ENCODE results near the gene INPP5J. TPM values are rescaled to one million over a fixed set of nuclear protein-coding genes. Genes with fewer than 3 reads are reported as not detected.

INPP5J gene
- total and polyA plus RNA-seq, 5 donors from 2014 or later: 0.47 TPM; not detected in 4

DNA sequence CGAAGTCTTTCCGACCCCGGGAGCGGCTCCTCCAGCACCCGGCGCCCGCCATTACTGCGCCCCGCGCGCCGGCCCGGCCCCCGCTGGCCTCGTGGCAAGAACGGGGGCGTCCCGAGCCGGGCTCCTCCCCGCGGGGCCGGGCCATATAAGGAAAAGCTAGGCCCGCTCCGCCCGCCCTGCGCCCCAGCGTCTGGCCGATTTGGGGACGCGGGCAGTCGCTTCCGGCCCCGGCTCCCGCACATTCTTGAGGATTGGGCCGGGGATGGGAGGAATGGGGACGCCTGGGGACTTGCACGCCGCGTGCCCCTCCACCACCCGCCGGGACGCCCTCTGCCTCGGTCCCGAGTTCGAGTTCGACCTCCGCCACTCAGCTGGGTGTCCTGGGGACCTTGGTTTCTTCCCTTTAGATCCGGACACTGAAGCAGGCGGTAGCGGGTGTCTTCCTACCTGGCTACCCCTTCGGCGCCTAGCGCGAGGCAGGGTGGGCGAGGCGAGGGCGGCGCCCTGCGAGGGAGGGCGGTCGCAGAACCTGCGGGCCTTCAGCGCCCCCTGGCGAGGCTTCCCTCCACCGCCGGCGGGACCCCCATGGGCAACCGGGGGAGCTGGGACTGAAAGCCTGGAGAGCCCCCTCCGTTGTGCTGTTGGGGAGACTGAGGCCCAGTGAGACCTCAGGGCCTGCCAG lies 37.8 kb upstream of the INPP5J start:
- H3K27me3 ChIP-seq (ENCODE audit: control insufficient read depth, insufficient read depth, low read length): no peaks in the 10 kb centered on the region
- no peaks in the 10 kb centered on the region for H3K36me3 ChIP-seq (ENCODE audit: control insufficient read depth, insufficient read depth, low read length)
- Mint-ChIP-seq H3K9me3 (no peaks in the 10 kb centered on the region), H3K4me3 (peak overlapping the region; percentile 85 to 93 (median 88)), H3K27me3 (no peaks in the 10 kb centered on the region), H3K36me3 (no peaks in the 10 kb centered on the region), H3K4me1 (peaks cover 0 to 43% (median 16%) of the 10 kb centered on the region in 4 donors), H3K27ac (peak overlapping the region in 1 of 3 donors; percentile 38)
- no peaks in the 10 kb centered on the region for H3K9me3 ChIP-seq (ENCODE audit: control insufficient read depth in 2 of 2, low read length in 2 of 2)
- H3K4me1 ChIP-seq (ENCODE audit: control insufficient read depth, insufficient read depth, low read length, poor library complexity, severe bottlenecking): peaks cover 41% of the 10 kb centered on the region
- H3K27ac ChIP-seq (ENCODE audit: insufficient read depth, low read length, poor library complexity, severe bottlenecking): peak overlapping the region; percentile 84
- DNase-seq: peak; percentile 82 to 90 (median 83)
- ATAC-seq (ENCODE audit: low read depth in 2 of 2): peak; percentile 86 to 87
- peak overlapping the region; percentile 70 for H3K4me3 ChIP-seq (ENCODE audit: low read depth, low read length)

DNA sequence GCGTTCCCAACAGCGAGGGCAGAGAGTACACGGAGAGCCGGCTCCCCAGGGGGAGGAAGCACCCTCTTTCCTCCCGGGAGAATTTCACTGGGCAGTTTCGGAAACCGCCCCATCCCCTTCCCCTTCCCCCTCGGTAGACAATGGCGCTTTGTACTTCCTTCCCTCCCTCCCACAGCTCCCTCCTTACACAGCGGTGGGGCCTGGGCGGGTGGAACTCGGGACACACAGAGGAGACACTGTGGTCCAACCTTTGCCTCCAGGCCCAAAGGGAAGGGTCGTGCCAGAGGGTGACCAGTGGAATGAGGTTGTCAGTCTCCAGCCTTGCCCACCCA lies 37.3 kb upstream of the INPP5J start:
- Histone ChIP-seq H3K9me3 (ENCODE audit: control insufficient read depth in 2 of 2, low read length in 2 of 2) (no peaks in the 10 kb centered on the region), H3K27ac (ENCODE audit: insufficient read depth, low read length, poor library complexity, severe bottlenecking) (peak overlapping the region; percentile 84), H3K4me1 (ENCODE audit: control insufficient read depth, insufficient read depth, low read length, poor library complexity, severe bottlenecking) (peaks cover 40% of the 10 kb centered on the region), H3K36me3 (ENCODE audit: control insufficient read depth, insufficient read depth, low read length) (no peaks in the 10 kb centered on the region), H3K4me3 (ENCODE audit: low read depth, low read length) (no peak overlapping the region), H3K27me3 (ENCODE audit: control insufficient read depth, insufficient read depth, low read length) (no peaks in the 10 kb centered on the region)
- no peaks in the 10 kb centered on the region for H3K27me3 Mint-ChIP-seq
- H3K4me3 Mint-ChIP-seq: peak overlapping the region; percentile 51 to 89 (median 84)
- peaks cover 0 to 42% (median 16%) of the 10 kb centered on the region in 4 donors for H3K4me1 Mint-ChIP-seq
- H3K9me3 Mint-ChIP-seq: no peaks in the 10 kb centered on the region
- ATAC-seq (ENCODE audit: low read depth in 2 of 2): no peak
- no peak for DNase-seq
- peak overlapping the region in 1 of 3 donors; percentile 38 for H3K27ac Mint-ChIP-seq
- no peaks in the 10 kb centered on the region for H3K36me3 Mint-ChIP-seq

DNA sequence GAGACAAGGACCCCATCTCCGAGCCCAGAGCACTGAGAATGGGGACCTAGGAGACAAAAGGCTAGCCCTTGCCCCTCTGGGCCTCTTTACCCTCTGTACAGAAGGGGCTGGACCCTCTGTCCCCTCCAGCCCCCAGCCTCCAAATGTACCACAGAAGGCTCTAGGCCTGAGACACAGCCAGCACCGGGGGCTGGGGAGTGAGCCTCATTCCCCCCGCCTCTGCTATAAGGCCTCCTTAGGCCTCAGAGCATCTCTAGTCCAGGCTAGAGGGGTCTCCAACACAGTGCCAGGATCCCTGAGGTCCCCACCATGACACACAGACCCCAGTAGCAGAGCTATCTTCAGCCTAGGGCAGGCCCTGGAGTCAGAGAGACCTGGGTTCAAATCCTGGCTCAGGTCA lies 36.8 kb upstream of the INPP5J start:
- no peak overlapping the region for H3K27ac ChIP-seq (ENCODE audit: insufficient read depth, low read length, poor library complexity, severe bottlenecking)
- H3K4me3 ChIP-seq (ENCODE audit: low read depth, low read length): no peak overlapping the region
- Mint-ChIP-seq H3K4me3 (peak overlapping the region; percentile 51 to 89 (median 76)), H3K4me1 (peaks cover 0 to 37% (median 14%) of the 10 kb centered on the region in 4 donors), H3K27me3 (no peaks in the 10 kb centered on the region), H3K27ac (no peak overlapping the region), H3K36me3 (no peaks in the 10 kb centered on the region), H3K9me3 (no peaks in the 10 kb centered on the region)
- ATAC-seq (ENCODE audit: low read depth in 2 of 2): no peak
- no peaks in the 10 kb centered on the region for H3K27me3 ChIP-seq (ENCODE audit: control insufficient read depth, insufficient read depth, low read length)
- no peak for DNase-seq
- no peaks in the 10 kb centered on the region for H3K9me3 ChIP-seq (ENCODE audit: control insufficient read depth in 2 of 2, low read length in 2 of 2)
- H3K4me1 ChIP-seq (ENCODE audit: control insufficient read depth, insufficient read depth, low read length, poor library complexity, severe bottlenecking): peaks cover 36% of the 10 kb centered on the region
- H3K36me3 ChIP-seq (ENCODE audit: control insufficient read depth, insufficient read depth, low read length): no peaks in the 10 kb centered on the region

DNA sequence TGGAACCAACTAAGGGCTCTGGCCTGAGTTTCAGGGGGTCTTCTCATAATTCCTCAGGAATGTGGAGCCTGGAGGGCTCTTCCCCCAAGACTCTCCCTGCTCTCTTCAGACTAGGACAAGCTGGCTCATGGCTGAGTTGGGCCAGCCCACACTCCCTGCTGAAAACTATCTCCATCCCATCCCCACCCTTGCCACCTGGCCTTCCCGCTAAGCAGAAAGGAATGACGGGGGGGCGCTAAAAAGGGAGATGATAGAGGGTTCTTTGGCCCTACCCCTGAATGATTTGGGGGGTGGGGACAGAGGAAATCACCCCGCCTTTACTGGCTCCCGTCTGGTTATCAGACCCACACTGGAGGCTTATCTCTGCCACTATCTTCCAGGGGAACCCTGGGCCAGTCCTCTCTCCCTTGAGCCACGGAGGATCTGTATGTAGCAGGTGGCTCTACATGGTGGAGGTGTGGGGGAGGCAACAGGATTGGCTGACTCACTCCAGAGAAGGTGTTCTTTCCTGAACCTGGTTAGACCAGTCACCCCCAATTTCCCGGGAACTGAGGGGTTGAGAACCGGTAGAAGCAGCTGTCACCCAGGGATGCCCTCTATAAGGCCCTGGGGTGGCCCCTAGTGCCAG lies 35.9 kb upstream of the INPP5J start:
- Mint-ChIP-seq H3K4me1 (peaks cover 0 to 28% (median 11%) of the 10 kb centered on the region in 4 donors), H3K27me3 (no peaks in the 10 kb centered on the region), H3K9me3 (no peaks in the 10 kb centered on the region), H3K4me3 (peak overlapping the region in 3 of 4 donors; percentile 35 to 89 (median 54)), H3K27ac (no peak overlapping the region), H3K36me3 (no peaks in the 10 kb centered on the region)
- ATAC-seq (ENCODE audit: low read depth in 2 of 2) (no peak), DNase-seq (no peak)
- Histone ChIP-seq H3K4me1 (ENCODE audit: control insufficient read depth, insufficient read depth, low read length, poor library complexity, severe bottlenecking) (peaks cover 27% of the 10 kb centered on the region), H3K9me3 (ENCODE audit: control insufficient read depth in 2 of 2, low read length in 2 of 2) (no peaks in the 10 kb centered on the region), H3K27me3 (ENCODE audit: control insufficient read depth, insufficient read depth, low read length) (no peaks in the 10 kb centered on the region), H3K36me3 (ENCODE audit: control insufficient read depth, insufficient read depth, low read length) (no peaks in the 10 kb centered on the region), H3K27ac (ENCODE audit: insufficient read depth, low read length, poor library complexity, severe bottlenecking) (no peak overlapping the region), H3K4me3 (ENCODE audit: low read depth, low read length) (no peak overlapping the region)

DNA sequence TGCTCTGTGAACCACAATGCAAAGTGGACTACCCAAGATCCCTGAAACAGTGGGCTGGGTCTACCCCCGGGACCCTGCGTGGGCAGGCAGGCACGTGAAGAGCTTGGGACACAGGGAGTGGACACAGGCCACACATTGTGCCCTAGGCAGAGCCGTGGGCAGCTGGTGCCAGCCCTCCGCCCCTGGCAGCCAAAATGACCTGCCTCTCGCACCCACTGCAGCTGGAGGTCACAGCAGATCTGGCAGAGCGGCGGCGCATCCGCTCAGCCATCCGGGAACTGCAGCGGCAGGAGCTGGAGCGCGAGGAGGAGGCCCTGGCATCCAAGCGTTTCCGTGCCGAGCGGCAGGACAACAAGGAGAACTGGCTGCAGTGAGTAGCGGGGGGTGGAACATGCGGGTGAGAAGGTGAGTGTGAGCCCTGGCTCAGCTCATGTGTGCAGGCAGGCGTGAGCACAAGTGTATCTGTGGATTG lies 35.0 kb upstream of the INPP5J start:
- no peaks in the 10 kb centered on the region for H3K27me3 Mint-ChIP-seq
- H3K4me1 ChIP-seq (ENCODE audit: control insufficient read depth, insufficient read depth, low read length, poor library complexity, severe bottlenecking): peaks cover 17% of the 10 kb centered on the region
- no peaks in the 10 kb centered on the region for H3K9me3 ChIP-seq (ENCODE audit: control insufficient read depth in 2 of 2, low read length in 2 of 2)
- H3K4me1 Mint-ChIP-seq: peaks cover 0 to 18% (median 6%) of the 10 kb centered on the region in 4 donors
- no peak for ATAC-seq (ENCODE audit: low read depth in 2 of 2)
- H3K4me3 Mint-ChIP-seq: peak overlapping the region in 2 of 4 donors; percentile 27 to 52
- H3K27ac Mint-ChIP-seq: no peak overlapping the region
- H3K9me3 Mint-ChIP-seq: no peaks in the 10 kb centered on the region
- H3K36me3 ChIP-seq (ENCODE audit: control insufficient read depth, insufficient read depth, low read length): no peaks in the 10 kb centered on the region
- H3K36me3 Mint-ChIP-seq: no peaks in the 10 kb centered on the region
- no peak overlapping the region for H3K27ac ChIP-seq (ENCODE audit: insufficient read depth, low read length, poor library complexity, severe bottlenecking)
- no peaks in the 10 kb centered on the region for H3K27me3 ChIP-seq (ENCODE audit: control insufficient read depth, insufficient read depth, low read length)
- DNase-seq: no peak
- H3K4me3 ChIP-seq (ENCODE audit: low read depth, low read length): no peak overlapping the region

DNA sequence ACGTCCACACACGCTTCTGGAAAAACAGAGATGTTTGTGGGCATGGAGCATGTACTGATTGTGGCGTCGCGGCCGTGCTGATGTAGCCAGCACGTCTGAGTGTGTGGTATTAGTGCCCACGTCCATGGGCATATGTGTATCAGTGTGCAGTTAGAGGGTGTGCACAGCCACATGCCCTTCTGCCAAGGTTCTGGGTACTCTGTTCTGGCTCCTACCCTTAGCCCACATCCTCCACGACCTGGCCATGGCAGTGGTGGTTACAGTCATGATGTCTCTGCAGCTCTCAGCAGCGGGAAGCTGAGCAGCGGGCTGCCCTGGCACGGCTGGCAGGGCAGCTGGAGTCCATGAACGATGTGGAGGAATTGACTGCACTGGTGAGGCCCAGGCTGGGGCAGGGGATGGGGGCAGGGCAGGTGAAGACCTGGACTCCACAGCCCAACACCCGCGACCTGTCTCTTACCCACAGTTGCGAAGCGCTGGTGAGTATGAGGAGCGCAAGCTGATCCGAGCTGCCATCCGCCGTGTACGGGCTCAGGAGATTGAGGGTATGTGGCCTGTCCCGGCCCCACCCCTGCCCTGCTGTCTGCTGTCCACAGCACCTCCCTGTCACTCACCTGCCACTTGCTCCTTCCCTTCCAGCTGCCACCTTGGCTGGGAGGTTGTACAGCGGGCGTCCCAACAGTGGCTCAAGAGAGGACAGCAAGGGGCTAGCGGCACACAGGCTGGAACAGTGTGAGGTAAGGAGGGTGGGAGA lies 34.4 kb upstream of the INPP5J start:
- Histone ChIP-seq H3K27me3 (ENCODE audit: control insufficient read depth, insufficient read depth, low read length) (no peaks in the 10 kb centered on the region), H3K27ac (ENCODE audit: insufficient read depth, low read length, poor library complexity, severe bottlenecking) (no peak overlapping the region), H3K4me3 (ENCODE audit: low read depth, low read length) (no peak overlapping the region), H3K4me1 (ENCODE audit: control insufficient read depth, insufficient read depth, low read length, poor library complexity, severe bottlenecking) (peaks cover 16% of the 10 kb centered on the region), H3K9me3 (ENCODE audit: control insufficient read depth in 2 of 2, low read length in 2 of 2) (no peaks in the 10 kb centered on the region), H3K36me3 (ENCODE audit: control insufficient read depth, insufficient read depth, low read length) (no peaks in the 10 kb centered on the region)
- Mint-ChIP-seq H3K36me3 (no peaks in the 10 kb centered on the region), H3K9me3 (no peaks in the 10 kb centered on the region), H3K4me1 (peaks cover 0 to 13% (median 6%) of the 10 kb centered on the region in 4 donors), H3K4me3 (peak overlapping the region in 1 of 4 donors; percentile 52), H3K27ac (no peak overlapping the region), H3K27me3 (no peaks in the 10 kb centered on the region)
- no peak for DNase-seq
- ATAC-seq (ENCODE audit: low read depth in 2 of 2): no peak

DNA sequence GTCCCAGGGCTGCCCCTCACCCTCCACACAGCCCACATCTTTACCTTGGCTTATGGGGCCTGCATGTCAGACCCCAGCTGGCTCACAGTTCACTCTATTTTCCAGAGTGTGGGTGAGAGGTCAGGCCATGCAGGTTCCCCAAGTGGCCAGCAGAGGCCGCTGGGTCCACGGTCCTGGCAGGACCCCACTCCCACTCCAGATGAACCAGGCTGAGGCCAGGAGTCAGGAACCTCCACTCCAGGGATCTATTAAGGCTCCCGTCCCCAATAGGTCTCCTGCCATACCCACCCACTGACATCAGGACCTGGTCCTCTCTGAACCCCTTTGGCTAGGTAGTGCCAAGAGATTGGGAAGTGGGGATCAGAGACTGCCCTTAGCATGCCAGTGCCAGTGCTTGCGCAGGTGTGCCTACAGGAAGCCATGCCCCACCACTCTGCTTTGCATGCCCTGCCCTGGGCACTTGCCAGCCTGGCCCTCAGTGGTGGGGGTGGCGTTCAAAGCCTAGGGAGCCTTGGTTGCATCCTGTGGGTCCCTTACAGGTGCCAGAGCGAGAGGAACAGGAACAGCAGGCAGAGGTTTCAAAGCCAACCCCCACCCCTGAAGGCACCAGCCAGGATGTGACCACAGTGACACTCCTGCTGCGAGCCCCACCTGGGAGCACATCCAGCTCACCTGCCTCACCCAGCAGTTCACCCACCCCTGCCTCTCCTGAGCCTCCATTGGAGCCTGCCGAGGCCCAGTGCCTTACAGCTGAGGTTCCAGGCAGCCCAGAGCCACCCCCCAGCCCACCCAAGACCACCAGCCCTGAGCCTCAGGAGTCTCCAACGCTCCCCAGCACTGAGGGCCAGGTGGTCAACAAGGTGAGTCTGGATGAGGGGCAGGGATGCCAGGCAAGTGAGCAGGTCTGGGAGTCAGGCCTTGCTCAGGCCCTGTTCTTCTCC lies 33.3 kb upstream of the INPP5J start:
- no peaks in the 10 kb centered on the region for H3K36me3 ChIP-seq (ENCODE audit: control insufficient read depth, insufficient read depth, low read length)
- Mint-ChIP-seq H3K4me3 (peak overlapping the region in 1 of 4 donors; percentile 20), H3K27ac (peak overlapping the region in 1 of 3 donors; percentile 71), H3K27me3 (no peaks in the 10 kb centered on the region), H3K4me1 (peaks cover 0 to 3% (median under 1%) of the 10 kb centered on the region in 4 donors), H3K36me3 (no peaks in the 10 kb centered on the region), H3K9me3 (no peaks in the 10 kb centered on the region)
- no peak overlapping the region for H3K27ac ChIP-seq (ENCODE audit: insufficient read depth, low read length, poor library complexity, severe bottlenecking)
- H3K4me3 ChIP-seq (ENCODE audit: low read depth, low read length): no peak overlapping the region
- no peaks in the 10 kb centered on the region for H3K27me3 ChIP-seq (ENCODE audit: control insufficient read depth, insufficient read depth, low read length)
- peaks cover 11% of the 10 kb centered on the region for H3K4me1 ChIP-seq (ENCODE audit: control insufficient read depth, insufficient read depth, low read length, poor library complexity, severe bottlenecking)
- H3K9me3 ChIP-seq (ENCODE audit: control insufficient read depth in 2 of 2, low read length in 2 of 2): no peaks in the 10 kb centered on the region
- DNase-seq (peak; percentile 21 to 45 (median 26)), ATAC-seq (ENCODE audit: low read depth in 2 of 2) (peak in 1 of 2 donors; percentile 22)
